Measurements from ENCODE around the gene AQR. TPM values are rescaled to one million over a fixed set of nuclear protein-coding genes. Genes with fewer than 3 reads are reported as not detected.

Gene AQR
- total and polyA plus RNA-seq, 11 donors, result 5.3 to 16.0 (median 12.0) TPM

GRCh38 chr15:34804776-34805175, 164.8 kb downstream of the AQR start:
- H3K9me3 ChIP-seq, result peaks cover 0 to 6% (median 0%) of the 10 kb centered on the region in 12 donors
- DNase-seq, result no peak
- H3K4me3 ChIP-seq, result no peak overlapping the region
- no peaks in the 10 kb centered on the region for H3K36me3 ChIP-seq
- WGBS, 4 donors, result 75 to 77% (median 77%) methylated on average over 3 of the region's 3 CpGs
- no peak overlapping the region for H3K27ac ChIP-seq
- TF ChIP-seq, protein P1, sequence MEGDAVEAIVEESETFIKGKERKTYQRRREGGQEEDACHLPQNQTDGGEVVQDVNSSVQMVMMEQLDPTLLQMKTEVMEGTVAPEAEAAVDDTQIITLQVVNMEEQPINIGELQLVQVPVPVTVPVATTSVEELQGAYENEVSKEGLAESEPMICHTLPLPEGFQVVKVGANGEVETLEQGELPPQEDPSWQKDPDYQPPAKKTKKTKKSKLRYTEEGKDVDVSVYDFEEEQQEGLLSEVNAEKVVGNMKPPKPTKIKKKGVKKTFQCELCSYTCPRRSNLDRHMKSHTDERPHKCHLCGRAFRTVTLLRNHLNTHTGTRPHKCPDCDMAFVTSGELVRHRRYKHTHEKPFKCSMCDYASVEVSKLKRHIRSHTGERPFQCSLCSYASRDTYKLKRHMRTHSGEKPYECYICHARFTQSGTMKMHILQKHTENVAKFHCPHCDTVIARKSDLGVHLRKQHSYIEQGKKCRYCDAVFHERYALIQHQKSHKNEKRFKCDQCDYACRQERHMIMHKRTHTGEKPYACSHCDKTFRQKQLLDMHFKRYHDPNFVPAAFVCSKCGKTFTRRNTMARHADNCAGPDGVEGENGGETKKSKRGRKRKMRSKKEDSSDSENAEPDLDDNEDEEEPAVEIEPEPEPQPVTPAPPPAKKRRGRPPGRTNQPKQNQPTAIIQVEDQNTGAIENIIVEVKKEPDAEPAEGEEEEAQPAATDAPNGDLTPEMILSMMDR (IDR thresholded peaks at IDR 0.05), result no peak
- TF ChIP-seq POLR2A (IDR thresholded peaks at IDR 0.05), result no peak
- H3K27me3 ChIP-seq, result peaks cover 0 to 4% (median 0%) of the 10 kb centered on the region in 9 donors
- intact Hi-C loops (cut with DNase I), result loop anchor here in 1 of 10 donors (10.0 kb wide), 1 partner anchor 100 kb away; no protein-coding TSS in a partner anchor
- peaks cover 0 to 19% (median 6%) of the 10 kb centered on the region in 12 donors for H3K4me1 ChIP-seq
- no peak for ATAC-seq

GRCh38 chr15:34804113-34804512, 165.4 kb downstream of the AQR start:
- intact Hi-C loops (cut with DNase I), result loop anchor here in 1 of 10 donors (10.0 kb wide), 1 partner anchor 101 kb away; no protein-coding TSS in a partner anchor
- H3K9me3 ChIP-seq, result peaks cover 0 to 6% (median 0%) of the 10 kb centered on the region in 12 donors
- 59 to 70% (median 63%) methylated on average over 2 of the region's 2 CpGs for WGBS, 4 donors
- TF ChIP-seq, protein P1 (IDR thresholded peaks at IDR 0.05), result no peak
- no peak for TF ChIP-seq POLR2A (IDR thresholded peaks at IDR 0.05)
- H3K4me1 ChIP-seq, result peaks cover 0 to 24% (median 12%) of the 10 kb centered on the region in 12 donors
- no peak overlapping the region for H3K27ac ChIP-seq
- H3K4me3 ChIP-seq, result no peak overlapping the region
- DNase-seq (no peak), ATAC-seq (no peak)
- no peaks in the 10 kb centered on the region for H3K36me3 ChIP-seq
- peaks cover 0 to 7% (median 0%) of the 10 kb centered on the region in 9 donors for H3K27me3 ChIP-seq

DNA sequence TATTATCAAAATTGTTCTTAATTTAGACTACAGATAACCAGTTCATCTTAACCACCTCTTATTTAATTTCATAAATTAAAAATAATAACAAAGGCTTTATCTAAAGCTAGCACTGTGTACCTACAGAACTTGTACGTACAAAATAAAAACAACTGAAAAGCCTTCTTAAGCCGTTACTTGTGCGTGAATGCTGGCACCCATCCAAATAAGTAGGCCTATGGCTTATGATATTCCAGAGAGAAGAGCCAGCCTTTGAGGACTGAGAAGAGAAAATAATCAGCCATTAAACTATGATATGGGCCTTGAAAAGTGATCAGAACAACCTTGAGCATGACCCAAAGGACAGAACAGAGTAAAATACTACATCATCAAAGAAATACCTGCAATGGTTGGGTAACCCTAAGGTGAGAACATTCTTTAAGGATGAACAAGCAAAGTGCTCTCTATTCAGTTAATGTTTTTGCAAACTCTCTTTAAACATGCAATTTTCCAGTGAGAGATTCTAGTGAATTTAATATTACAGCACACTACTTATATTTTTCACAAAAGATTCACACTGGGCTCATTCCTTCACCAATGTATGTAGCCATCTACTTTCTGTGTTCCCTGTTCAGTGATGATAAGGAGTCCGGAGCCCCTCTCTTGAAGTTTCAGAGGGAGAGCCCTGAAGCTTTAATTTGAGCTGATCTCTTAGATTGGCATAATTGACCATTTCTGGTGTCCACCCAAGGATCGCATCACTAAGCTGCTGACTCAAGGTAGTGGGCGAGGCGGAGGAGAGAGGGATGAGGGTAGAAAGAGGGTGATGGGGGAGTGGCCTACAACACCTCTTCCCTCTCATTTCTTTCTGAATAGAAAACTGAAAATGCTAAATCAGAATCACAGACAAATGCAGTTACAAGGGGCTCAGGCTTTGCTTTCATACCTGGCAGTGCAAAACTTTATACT, 166.5 kb downstream of the AQR start:
- ATAC-seq, result no peak
- intact Hi-C loops (cut with DNase I), result loop anchor here in 1 of 10 donors (10.0 kb wide), 1 partner anchor 102 kb away; no protein-coding TSS in a partner anchor
- Histone ChIP-seq H3K27me3 (peaks cover 0 to 10% (median 0%) of the 10 kb centered on the region in 9 donors), H3K4me3 (no peak overlapping the region), H3K27ac (no peak overlapping the region), H3K36me3 (no peaks in the 10 kb centered on the region), H3K4me1 (peaks cover 0 to 33% (median 19%) of the 10 kb centered on the region in 12 donors), H3K9me3 (peaks cover 0 to 6% (median 0%) of the 10 kb centered on the region in 12 donors)
- no peak for DNase-seq
- WGBS, 4 donors, result 75 to 79% (median 76%) methylated on average over 7 of the region's 7 CpGs
- TF ChIP-seq, protein P1 (IDR thresholded peaks at IDR 0.05), result no peak
- TF ChIP-seq POLR2A (IDR thresholded peaks at IDR 0.05), result no peak

GRCh38 chr15:34802371-34802770, 167.2 kb downstream of the AQR start:
- DNase-seq (no peak), ATAC-seq (no peak)
- intact Hi-C loops (cut with DNase I), result loop anchor here in 1 of 10 donors (10.0 kb wide), 1 partner anchor 102 kb away; no protein-coding TSS in a partner anchor
- TF ChIP-seq POLR2A (IDR thresholded peaks at IDR 0.05), result no peak
- TF ChIP-seq, protein P1 (IDR thresholded peaks at IDR 0.05), result no peak
- peaks cover 0 to 40% (median 21%) of the 10 kb centered on the region in 12 donors for H3K4me1 ChIP-seq
- H3K36me3 ChIP-seq, result no peaks in the 10 kb centered on the region
- WGBS, 4 donors, result 82 to 93% (median 88%) methylated on average over 1 of the region's 1 CpG
- peaks cover 0 to 5% (median 0%) of the 10 kb centered on the region in 12 donors for H3K9me3 ChIP-seq
- no peak overlapping the region for H3K27ac ChIP-seq
- peaks cover 0 to 10% (median 0%) of the 10 kb centered on the region in 9 donors for H3K27me3 ChIP-seq
- H3K4me3 ChIP-seq, result no peak overlapping the region

Measured in heart left ventricle (tissue), 16 donors.